ENCODE measurements around the gene LAMC2.

Gene LAMC2

DNA sequence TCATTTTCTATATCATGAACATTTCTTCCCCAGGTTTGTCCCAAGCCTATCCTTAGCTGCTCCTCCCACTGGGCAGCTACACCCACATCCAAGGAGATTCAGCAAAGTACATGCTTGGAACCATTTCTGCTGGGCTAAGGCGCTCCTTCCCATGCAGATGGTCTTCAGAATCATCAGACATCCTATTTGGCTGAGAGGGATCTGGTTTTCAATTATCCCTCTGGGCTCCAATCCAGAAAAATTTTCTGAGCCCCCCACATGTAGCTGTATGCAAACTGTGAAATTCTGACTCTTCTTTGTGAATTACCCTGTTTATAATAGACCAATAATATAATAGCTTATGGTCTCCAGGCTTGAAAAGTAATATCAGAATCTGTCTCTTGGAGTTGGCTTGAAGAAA, 99.2 kb downstream of the LAMC2 start:
- no peak overlapping the region for H3K4me3 Mint-ChIP-seq
- H3K9me3 Mint-ChIP-seq (ENCODE audit: low read depth), result no peaks in the 10 kb centered on the region
- H3K4me1 Mint-ChIP-seq (ENCODE audit: low read depth), result no peaks in the 10 kb centered on the region
- no peak overlapping the region for H3K27ac Mint-ChIP-seq
- H3K36me3 Mint-ChIP-seq, result no peaks in the 10 kb centered on the region
- peaks cover 3% of the 10 kb centered on the region for H3K27me3 Mint-ChIP-seq

GRCh38 chr1:183285746-183286145, 99.7 kb downstream of the LAMC2 start:
- Mint-ChIP-seq H3K27ac (no peak overlapping the region), H3K4me3 (no peak overlapping the region), H3K9me3 (ENCODE audit: low read depth) (no peaks in the 10 kb centered on the region), H3K27me3 (peaks cover 3% of the 10 kb centered on the region), H3K36me3 (no peaks in the 10 kb centered on the region), H3K4me1 (ENCODE audit: low read depth) (no peaks in the 10 kb centered on the region)

DNA sequence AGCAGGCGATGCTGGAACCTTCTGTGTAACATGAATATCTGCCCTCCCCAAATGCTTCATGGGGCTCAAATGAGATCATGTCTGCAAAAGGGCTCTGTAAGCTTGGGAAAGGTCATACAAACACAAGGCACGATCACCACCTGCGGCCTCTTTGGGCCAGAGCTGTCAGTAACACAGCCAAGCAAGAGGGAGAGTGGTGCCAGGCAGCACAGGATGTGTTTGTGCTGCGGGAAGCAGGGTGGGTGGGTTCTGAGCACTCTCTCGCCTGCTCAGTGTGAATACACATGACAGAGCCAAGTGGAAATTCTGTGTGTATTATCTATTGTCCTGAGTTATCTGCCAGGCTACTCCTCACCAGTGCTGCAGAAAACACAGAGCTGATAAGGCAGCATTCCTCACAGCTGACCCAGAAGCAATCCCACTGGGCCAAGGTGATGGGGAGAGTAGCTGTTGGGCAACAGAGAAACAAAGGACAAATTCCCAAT, 101.2 kb downstream of the LAMC2 start:
- Mint-ChIP-seq H3K27me3 (peaks cover 2% of the 10 kb centered on the region), H3K27ac (no peak overlapping the region), H3K9me3 (ENCODE audit: low read depth) (no peaks in the 10 kb centered on the region), H3K4me1 (ENCODE audit: low read depth) (no peaks in the 10 kb centered on the region), H3K36me3 (no peaks in the 10 kb centered on the region), H3K4me3 (no peak overlapping the region)

- Mint-ChIP-seq H3K9me3 (ENCODE audit: low read depth) (no peaks in the 10 kb centered on the region), H3K27me3 (peaks cover 2% of the 10 kb centered on the region), H3K4me3 (no peak overlapping the region), H3K36me3 (no peaks in the 10 kb centered on the region), H3K4me1 (ENCODE audit: low read depth) (no peaks in the 10 kb centered on the region), H3K27ac (no peak overlapping the region)
These were observed 102.5 kb downstream of the LAMC2 start for GRCh38 chr1:183288583-183288982.

DNA sequence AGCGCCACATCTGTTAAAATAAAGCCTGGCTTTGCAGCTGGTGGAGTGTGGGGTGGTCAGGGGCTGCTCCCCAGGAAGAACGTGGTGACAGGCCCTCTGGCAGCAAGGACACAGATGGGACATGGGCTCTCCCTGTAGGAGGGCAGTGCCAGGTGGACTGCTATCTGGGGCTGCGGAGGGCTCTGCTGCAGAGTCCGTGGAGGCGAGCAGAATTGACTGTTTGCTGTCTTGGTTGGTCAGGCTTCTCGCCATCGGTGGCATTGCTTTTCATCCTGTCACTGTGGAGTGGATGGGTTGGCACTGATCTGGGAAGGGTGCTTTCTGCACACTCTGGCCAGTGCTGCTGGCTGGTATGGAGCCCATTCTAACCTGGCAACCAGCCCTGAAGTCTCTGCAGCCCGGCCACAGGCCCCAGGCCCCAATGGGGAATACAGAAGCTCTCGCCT, 103.0 kb downstream of the LAMC2 start:
- Mint-ChIP-seq H3K27ac (no peak overlapping the region), H3K36me3 (no peaks in the 10 kb centered on the region), H3K9me3 (ENCODE audit: low read depth) (no peaks in the 10 kb centered on the region), H3K27me3 (peaks cover 2% of the 10 kb centered on the region), H3K4me1 (ENCODE audit: low read depth) (no peaks in the 10 kb centered on the region), H3K4me3 (no peak overlapping the region)

GRCh38 chr1:183290628-183291027, 104.6 kb downstream of the LAMC2 start:
- Mint-ChIP-seq H3K9me3 (ENCODE audit: low read depth) (no peaks in the 10 kb centered on the region), H3K4me1 (ENCODE audit: low read depth) (no peaks in the 10 kb centered on the region), H3K27me3 (no peaks in the 10 kb centered on the region), H3K27ac (no peak overlapping the region), H3K36me3 (no peaks in the 10 kb centered on the region), H3K4me3 (no peak overlapping the region)

GRCh38 chr1:183291216-183291762, 105.2 kb downstream of the LAMC2 start:
- H3K4me1 Mint-ChIP-seq (ENCODE audit: low read depth), result no peaks in the 10 kb centered on the region
- H3K4me3 Mint-ChIP-seq, result no peak overlapping the region
- H3K27me3 Mint-ChIP-seq, result no peaks in the 10 kb centered on the region
- H3K27ac Mint-ChIP-seq, result no peak overlapping the region
- H3K36me3 Mint-ChIP-seq, result no peaks in the 10 kb centered on the region
- H3K9me3 Mint-ChIP-seq (ENCODE audit: low read depth), result no peaks in the 10 kb centered on the region

- no peak overlapping the region for H3K4me3 Mint-ChIP-seq
- no peak overlapping the region for H3K27ac Mint-ChIP-seq
- H3K9me3 Mint-ChIP-seq (ENCODE audit: low read depth), result no peaks in the 10 kb centered on the region
- H3K4me1 Mint-ChIP-seq (ENCODE audit: low read depth), result no peaks in the 10 kb centered on the region
- H3K27me3 Mint-ChIP-seq, result no peaks in the 10 kb centered on the region
- H3K36me3 Mint-ChIP-seq, result no peaks in the 10 kb centered on the region
These were observed 105.9 kb downstream of the LAMC2 start for GRCh38 chr1:183291802-183292514.

DNA sequence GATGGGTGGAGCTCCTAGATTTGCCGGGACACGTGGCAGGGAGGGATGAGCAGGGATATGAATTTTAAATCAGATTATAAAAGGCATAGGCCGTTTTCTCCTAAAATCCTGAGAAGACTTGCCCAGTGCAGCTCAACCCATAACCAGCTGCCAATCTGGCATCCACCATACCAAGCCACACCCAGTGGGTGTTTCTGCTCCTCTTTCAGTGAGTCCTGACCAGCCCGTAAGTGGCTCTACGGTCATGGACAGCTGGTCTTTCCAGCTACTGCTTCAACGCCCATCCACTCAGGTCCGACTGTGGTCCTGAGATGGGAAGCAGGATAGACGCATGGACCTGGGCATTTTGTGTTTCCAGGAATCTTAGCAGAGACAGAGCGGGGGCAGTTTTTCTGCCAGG, 107.2 kb downstream of the LAMC2 start:
- no peak overlapping the region for H3K27ac Mint-ChIP-seq
- no peaks in the 10 kb centered on the region for H3K4me1 Mint-ChIP-seq (ENCODE audit: low read depth)
- no peaks in the 10 kb centered on the region for H3K27me3 Mint-ChIP-seq
- H3K9me3 Mint-ChIP-seq (ENCODE audit: low read depth), result no peaks in the 10 kb centered on the region
- H3K36me3 Mint-ChIP-seq, result no peaks in the 10 kb centered on the region
- no peak overlapping the region for H3K4me3 Mint-ChIP-seq

DNA sequence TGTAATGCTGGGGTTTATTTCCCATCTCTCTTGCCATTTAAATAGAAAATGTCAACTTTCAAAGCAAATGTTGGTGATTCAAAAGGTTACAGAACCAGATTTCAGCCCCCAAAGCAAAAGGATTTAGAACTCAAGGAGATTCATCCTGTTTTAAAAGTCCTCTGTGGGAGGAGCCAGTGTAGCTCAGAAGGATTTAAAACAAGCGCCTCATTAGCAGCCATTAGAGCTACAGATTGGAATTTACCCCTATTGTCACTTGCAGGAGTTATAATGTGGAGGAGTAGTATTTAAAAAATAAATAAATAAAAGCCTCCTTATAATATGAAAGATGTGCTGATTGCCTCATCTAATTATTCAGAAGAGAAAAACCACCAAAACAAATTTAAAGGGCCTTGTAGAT, 107.8 kb downstream of the LAMC2 start:
- no peak overlapping the region for H3K27ac Mint-ChIP-seq

More for the DNA sequence above, 107.8 kb downstream of the LAMC2 start:
- Mint-ChIP-seq H3K9me3 (ENCODE audit: low read depth) (peaks cover 4% of the 10 kb centered on the region), H3K4me1 (ENCODE audit: low read depth) (no peaks in the 10 kb centered on the region), H3K36me3 (no peaks in the 10 kb centered on the region), H3K27me3 (no peaks in the 10 kb centered on the region), H3K4me3 (no peak overlapping the region)

Measured in activated naive CD8-positive, alpha-beta T cell (primary cell).